ENCODE results near the gene SSBP3. TPM values are rescaled to one million over a fixed set of nuclear protein-coding genes. Genes with fewer than 3 reads are reported as not detected.

The SSBP3 gene
- total and polyA plus RNA-seq, 2 of the 13 experiments (the other 11 are each of a cell fraction or from before 2014, with no cell fraction given) = 8.5 to 17.6 TPM

GRCh38 chr1:54358503-54359168 lies 47.6 kb downstream of the SSBP3 start (continued):
- TF ChIP-seq PRDM15 (CRISPR knock-in tag; IDR thresholded peaks at IDR 0.05) (no peak), PCBP2 (optimal IDR thresholded peaks at IDR 0.05; ENCODE audit: low read depth, low read length, poor library complexity, severe bottlenecking) (no peak), RCOR2 (CRISPR knock-in tag; IDR thresholded peaks at IDR 0.05) (no peak), ZNF557 (CRISPR knock-in tag; IDR thresholded peaks at IDR 0.05) (no peak), ARID4A (CRISPR knock-in tag; IDR thresholded peaks at IDR 0.05; ENCODE audit: borderline replicate concordance) (no peak), MAX (IDR thresholded peaks at IDR 0.05) (no peak), NFE2L1 (CRISPR knock-in tag; IDR thresholded peaks at IDR 0.05; ENCODE audit: borderline replicate concordance) (no peak), KLF11 (CRISPR knock-in tag; IDR thresholded peaks at IDR 0.05) (no peak), ETV6 (CRISPR knock-in tag; conservative IDR thresholded peaks at IDR 0.05) (no peak), ATF7-NPFF (CRISPR knock-in tag; IDR thresholded peaks at IDR 0.05; ENCODE audit: low read depth) (no peak), CREB1 (IDR thresholded peaks at IDR 0.05) (no peak), CREB1 (CRISPR knock-in tag; IDR thresholded peaks at IDR 0.05) (no peak)
